Cardiac fibroblast (primary cell): ENCODE measurements around the gene KLRC3.
"Not testable (repeated sequence)": the region's sequence is repeated elsewhere in the genome, so short reads cannot be mapped to it uniquely, and the experiment has no call there.

Experiments used
- DNase-seq, 2 donors: peaks; one replicate each; pipeline versions ENCODE4 v3.0.0 to v3.0.0-alpha.2; 2010; ENCODE audit warnings: low read depth in 2 of 2
- H3K4me3 ChIP-seq, 2 donors: replicated peaks in 1 of 2; 1 replicate in 1 of 2; 2 replicates in 1 of 2; pipeline ENCODE4 v1.5.1; 2011; ENCODE audit warnings: low read depth in 2 of 2, low read length in 2 of 2, mild to moderate bottlenecking in 2 of 2, moderate library complexity in 1 of 2
- CTCF ChIP-seq: IDR thresholded peaks from one replicate; pipeline ENCODE4 v1.5.1; 2011; ENCODE audit warnings: low read depth, mild to moderate bottlenecking, low read length, inconsistent platforms

Gene KLRC3

GRCh38 chr12:10369557-10370415, 50.6 kb downstream of the KLRC3 start:
- no peak for TF ChIP-seq CTCF
- no peak overlapping the region for H3K4me3 ChIP-seq
- no peak for DNase-seq

GRCh38 chr12:10368206-10369171, 51.9 kb downstream of the KLRC3 start:
- no peak overlapping the region for H3K4me3 ChIP-seq
- no peak for TF ChIP-seq CTCF
- DNase-seq = peak; percentile 5 to 27

- not testable (repeated sequence) for H3K4me3 ChIP-seq, DNase-seq
Observed at GRCh38 chr12:10367714-10368113, 52.7 kb downstream of the KLRC3 start.

- peak; percentile 66 to 70 for DNase-seq
- peak; percentile 43 for TF ChIP-seq CTCF
- no peak overlapping the region for H3K4me3 ChIP-seq
Observed at GRCh38 chr12:10366875-10367274, 53.5 kb downstream of the KLRC3 start.

- peak; percentile 32 to 51 for DNase-seq
- TF ChIP-seq CTCF = peak; percentile 40
- peak overlapping the region in 1 of 2 donors; percentile 58 for H3K4me3 ChIP-seq
Observed at GRCh38 chr12:10365696-10366405, 54.5 kb downstream of the KLRC3 start.

GRCh38 chr12:10364815-10365622, 55.4 kb downstream of the KLRC3 start:
- peak; percentile 86 to 89 for DNase-seq
- peak overlapping the region; percentile 53 to 58 for H3K4me3 ChIP-seq
- no peak for TF ChIP-seq CTCF
